HEK293 (cell line): ENCODE data around the gene STK40.

ENCODE experiments used
- BCL11B ChIP-seq: fragments of 450-650 bp; formaldehyde crosslinking; IDR thresholded peaks from 2 replicates; pipeline ENCODE4 v1.5.1; 2016; ENCODE audit warnings: low read depth, missing biosample characterization, missing genetic modification characterization
- IKZF3 ChIP-seq: fragments of 450-650 bp; IDR thresholded peaks from 2 replicates; pipeline ENCODE4 v1.5.0; 2018; ENCODE audit warnings: missing biosample characterization, mild to moderate bottlenecking, missing genetic modification characterization, moderate library complexity
- KLF10 ChIP-seq: fragments of 450-650 bp; IDR thresholded peaks from 2 replicates; pipeline ENCODE4 v1.5.1; 2018; ENCODE audit warnings: missing biosample characterization, mild to moderate bottlenecking, missing genetic modification characterization
- KLF7 ChIP-seq: fragments of 450-650 bp; formaldehyde crosslinking; IDR thresholded peaks from 2 replicates; pipeline ENCODE4 v1.5.1; 2016; ENCODE audit warnings: missing biosample characterization, missing genetic modification characterization, borderline replicate concordance
- ZBTB20 ChIP-seq: fragments of 450-650 bp; formaldehyde crosslinking; IDR thresholded peaks from 2 replicates; pipeline ENCODE4 v1.5.1; 2016; ENCODE audit warnings: missing biosample characterization, missing genetic modification characterization
- ZNF10 ChIP-seq: fragments of 450-650 bp; formaldehyde crosslinking; IDR thresholded peaks from 2 replicates; pipeline ENCODE4 v1.5.1; 2017; ENCODE audit warnings: missing biosample characterization, missing genetic modification characterization
- ZNF132 ChIP-seq: fragments of 450-650 bp; formaldehyde crosslinking; IDR thresholded peaks from 2 replicates; pipeline ENCODE4 v1.5.1; 2017; ENCODE audit warnings: missing biosample characterization, missing genetic modification characterization, borderline replicate concordance
- ZNF416 ChIP-seq: fragments of 450-650 bp; formaldehyde crosslinking; IDR thresholded peaks from 2 replicates; pipeline ENCODE4 v1.5.1; 2016; ENCODE audit warnings: missing biosample characterization, missing genetic modification characterization
- ZNF558 ChIP-seq: fragments of 450-650 bp; formaldehyde crosslinking; IDR thresholded peaks from 2 replicates; pipeline ENCODE4 v1.5.1; 2016; ENCODE audit warnings: missing biosample characterization, missing genetic modification characterization
- ZNF571 ChIP-seq: fragments of 450-650 bp; formaldehyde crosslinking; IDR thresholded peaks from 2 replicates; pipeline ENCODE4 v1.5.0; 2017; ENCODE audit warnings: missing biosample characterization, missing genetic modification characterization
- ZNF629 ChIP-seq: fragments of 450-650 bp; formaldehyde crosslinking; IDR thresholded peaks from 2 replicates; pipeline ENCODE4 v1.5.1; 2017; ENCODE audit warnings: missing biosample characterization, missing genetic modification characterization
- ZNF768 ChIP-seq: fragments of 450-650 bp; formaldehyde crosslinking; IDR thresholded peaks from 2 replicates; pipeline ENCODE4 v1.5.1; 2018; ENCODE audit warnings: missing biosample characterization, mild to moderate bottlenecking, missing genetic modification characterization
- ZNF785 ChIP-seq: fragments of 450-650 bp; formaldehyde crosslinking; IDR thresholded peaks from 2 replicates; pipeline ENCODE4 v1.5.1; 2016; ENCODE audit warnings: missing biosample characterization, missing genetic modification characterization
- TF ChIP-seq, protein P1 (sequence below): fragments of 450-650 bp; formaldehyde crosslinking; IDR thresholded peaks from 2 replicates; pipeline ENCODE4 v1.5.1; 2017; ENCODE audit warnings: missing biosample characterization, missing genetic modification characterization
- TF ChIP-seq, protein P2 (sequence below): fragments of 450-650 bp; formaldehyde crosslinking; IDR thresholded peaks from 2 replicates; pipeline ENCODE4 v1.5.1; 2016; ENCODE audit warnings: missing biosample characterization, missing genetic modification characterization
- TF ChIP-seq, protein P3 (sequence below): IDR thresholded peaks from 2 replicates; pipeline ENCODE4 v1.6.1; 2011; ENCODE audit warnings: mild to moderate bottlenecking, low read depth, low read length, borderline replicate concordance
- TF ChIP-seq, protein P4 (sequence below): fragments of 450-650 bp; formaldehyde crosslinking; IDR thresholded peaks from 2 replicates; pipeline ENCODE4 v1.5.1; 2016; ENCODE audit warnings: missing biosample characterization, missing genetic modification characterization
- TF ChIP-seq, protein P5 (sequence below): fragments of 450-650 bp; formaldehyde crosslinking; IDR thresholded peaks from 2 replicates; pipeline ENCODE4 v1.5.0; 2017; ENCODE audit warnings: missing biosample characterization, missing genetic modification characterization, borderline replicate concordance
- TF ChIP-seq, protein P6 (sequence below): fragments of 450-650 bp; formaldehyde crosslinking; IDR thresholded peaks from 2 replicates; pipeline ENCODE4 v1.5.1; 2017; ENCODE audit warnings: missing biosample characterization, missing genetic modification characterization
- TF ChIP-seq, protein P7 (sequence below): fragments of 450-650 bp; formaldehyde crosslinking; IDR thresholded peaks from 2 replicates; pipeline ENCODE4 v1.5.1; 2017; ENCODE audit warnings: missing biosample characterization, mild to moderate bottlenecking, missing genetic modification characterization, moderate library complexity

STK40 gene

DNA sequence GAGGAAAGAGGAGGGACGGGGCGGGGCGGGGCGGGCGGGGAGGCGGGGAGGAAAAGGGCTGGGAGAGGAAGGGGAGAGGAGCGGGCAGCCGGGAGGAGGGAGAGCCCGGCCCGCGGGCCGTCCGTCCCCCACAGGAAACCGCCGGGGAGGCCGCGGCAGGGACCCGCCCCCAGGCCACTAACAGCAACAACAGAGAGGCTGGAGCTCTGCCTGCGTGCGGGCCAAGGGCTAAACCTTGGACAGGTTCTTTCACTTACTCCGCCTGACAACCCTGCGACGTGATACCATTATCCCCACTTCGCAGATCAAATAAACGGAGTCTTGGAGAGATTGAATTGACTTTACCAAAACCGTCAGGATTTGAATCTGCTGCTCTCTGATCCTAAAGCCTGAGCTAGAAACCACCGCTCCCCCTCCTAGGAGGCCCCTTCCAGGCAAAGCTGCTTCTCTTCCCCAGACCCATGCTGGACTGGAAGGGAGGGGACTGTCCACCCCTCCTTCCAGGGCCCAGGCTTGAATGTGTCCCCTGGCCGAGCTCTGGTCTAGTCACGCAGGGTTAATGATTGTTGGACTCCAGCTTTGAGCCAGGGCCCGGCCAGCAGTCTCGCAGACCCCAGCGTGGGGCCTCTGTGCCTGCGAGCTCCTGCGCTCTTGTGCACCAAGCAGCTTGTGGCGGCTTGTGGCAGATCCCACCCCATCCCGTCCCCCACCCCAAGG, 61.9 kb downstream of the STK40 start, which contains the start of gene EVA1B (continued):
- TF ChIP-seq ZNF571 (tag by site-specific recombination) (no peak), ZNF558 (tag by site-specific recombination) (no peak), ZNF629 (tag by site-specific recombination) (0 out of 2 replicates have a peak, but pooled peaks have one; percentile 13), KLF10 (no peak), ZNF10 (tag by site-specific recombination) (no peak), IKZF3 (tag by site-specific recombination) (no peak), KLF7 (tag by site-specific recombination) (no peak), ZBTB20 (tag by site-specific recombination) (no peak), ZNF768 (tag by site-specific recombination) (0 out of 2 replicates have a peak, but pooled peaks have one; percentile 24), ZNF132 (no peak), ZNF785 (tag by site-specific recombination) (no peak), BCL11B (tag by site-specific recombination) (no peak), ZNF416 (tag by site-specific recombination) (no peak)
- TF ChIP-seq, protein P1, sequence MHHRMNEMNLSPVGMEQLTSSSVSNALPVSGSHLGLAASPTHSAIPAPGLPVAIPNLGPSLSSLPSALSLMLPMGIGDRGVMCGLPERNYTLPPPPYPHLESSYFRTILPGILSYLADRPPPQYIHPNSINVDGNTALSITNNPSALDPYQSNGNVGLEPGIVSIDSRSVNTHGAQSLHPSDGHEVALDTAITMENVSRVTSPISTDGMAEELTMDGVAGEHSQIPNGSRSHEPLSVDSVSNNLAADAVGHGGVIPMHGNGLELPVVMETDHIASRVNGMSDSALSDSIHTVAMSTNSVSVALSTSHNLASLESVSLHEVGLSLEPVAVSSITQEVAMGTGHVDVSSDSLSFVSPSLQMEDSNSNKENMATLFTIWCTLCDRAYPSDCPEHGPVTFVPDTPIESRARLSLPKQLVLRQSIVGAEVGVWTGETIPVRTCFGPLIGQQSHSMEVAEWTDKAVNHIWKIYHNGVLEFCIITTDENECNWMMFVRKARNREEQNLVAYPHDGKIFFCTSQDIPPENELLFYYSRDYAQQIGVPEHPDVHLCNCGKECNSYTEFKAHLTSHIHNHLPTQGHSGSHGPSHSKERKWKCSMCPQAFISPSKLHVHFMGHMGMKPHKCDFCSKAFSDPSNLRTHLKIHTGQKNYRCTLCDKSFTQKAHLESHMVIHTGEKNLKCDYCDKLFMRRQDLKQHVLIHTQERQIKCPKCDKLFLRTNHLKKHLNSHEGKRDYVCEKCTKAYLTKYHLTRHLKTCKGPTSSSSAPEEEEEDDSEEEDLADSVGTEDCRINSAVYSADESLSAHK = peak; percentile 96
- TF ChIP-seq, protein P2, sequence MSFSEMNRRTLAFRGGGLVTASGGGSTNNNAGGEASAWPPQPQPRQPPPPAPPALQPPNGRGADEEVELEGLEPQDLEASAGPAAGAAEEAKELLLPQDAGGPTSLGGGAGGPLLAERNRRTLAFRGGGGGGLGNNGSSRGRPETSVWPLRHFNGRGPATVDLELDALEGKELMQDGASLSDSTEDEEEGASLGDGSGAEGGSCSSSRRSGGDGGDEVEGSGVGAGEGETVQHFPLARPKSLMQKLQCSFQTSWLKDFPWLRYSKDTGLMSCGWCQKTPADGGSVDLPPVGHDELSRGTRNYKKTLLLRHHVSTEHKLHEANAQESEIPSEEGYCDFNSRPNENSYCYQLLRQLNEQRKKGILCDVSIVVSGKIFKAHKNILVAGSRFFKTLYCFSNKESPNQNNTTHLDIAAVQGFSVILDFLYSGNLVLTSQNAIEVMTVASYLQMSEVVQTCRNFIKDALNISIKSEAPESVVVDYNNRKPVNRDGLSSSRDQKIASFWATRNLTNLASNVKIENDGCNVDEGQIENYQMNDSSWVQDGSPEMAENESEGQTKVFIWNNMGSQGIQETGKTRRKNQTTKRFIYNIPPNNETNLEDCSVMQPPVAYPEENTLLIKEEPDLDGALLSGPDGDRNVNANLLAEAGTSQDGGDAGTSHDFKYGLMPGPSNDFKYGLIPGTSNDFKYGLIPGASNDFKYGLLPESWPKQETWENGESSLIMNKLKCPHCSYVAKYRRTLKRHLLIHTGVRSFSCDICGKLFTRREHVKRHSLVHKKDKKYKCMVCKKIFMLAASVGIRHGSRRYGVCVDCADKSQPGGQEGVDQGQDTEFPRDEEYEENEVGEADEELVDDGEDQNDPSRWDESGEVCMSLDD = no peak
- TF ChIP-seq, protein P3, sequence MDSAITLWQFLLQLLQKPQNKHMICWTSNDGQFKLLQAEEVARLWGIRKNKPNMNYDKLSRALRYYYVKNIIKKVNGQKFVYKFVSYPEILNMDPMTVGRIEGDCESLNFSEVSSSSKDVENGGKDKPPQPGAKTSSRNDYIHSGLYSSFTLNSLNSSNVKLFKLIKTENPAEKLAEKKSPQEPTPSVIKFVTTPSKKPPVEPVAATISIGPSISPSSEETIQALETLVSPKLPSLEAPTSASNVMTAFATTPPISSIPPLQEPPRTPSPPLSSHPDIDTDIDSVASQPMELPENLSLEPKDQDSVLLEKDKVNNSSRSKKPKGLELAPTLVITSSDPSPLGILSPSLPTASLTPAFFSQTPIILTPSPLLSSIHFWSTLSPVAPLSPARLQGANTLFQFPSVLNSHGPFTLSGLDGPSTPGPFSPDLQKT = no peak
- TF ChIP-seq, protein P4, sequence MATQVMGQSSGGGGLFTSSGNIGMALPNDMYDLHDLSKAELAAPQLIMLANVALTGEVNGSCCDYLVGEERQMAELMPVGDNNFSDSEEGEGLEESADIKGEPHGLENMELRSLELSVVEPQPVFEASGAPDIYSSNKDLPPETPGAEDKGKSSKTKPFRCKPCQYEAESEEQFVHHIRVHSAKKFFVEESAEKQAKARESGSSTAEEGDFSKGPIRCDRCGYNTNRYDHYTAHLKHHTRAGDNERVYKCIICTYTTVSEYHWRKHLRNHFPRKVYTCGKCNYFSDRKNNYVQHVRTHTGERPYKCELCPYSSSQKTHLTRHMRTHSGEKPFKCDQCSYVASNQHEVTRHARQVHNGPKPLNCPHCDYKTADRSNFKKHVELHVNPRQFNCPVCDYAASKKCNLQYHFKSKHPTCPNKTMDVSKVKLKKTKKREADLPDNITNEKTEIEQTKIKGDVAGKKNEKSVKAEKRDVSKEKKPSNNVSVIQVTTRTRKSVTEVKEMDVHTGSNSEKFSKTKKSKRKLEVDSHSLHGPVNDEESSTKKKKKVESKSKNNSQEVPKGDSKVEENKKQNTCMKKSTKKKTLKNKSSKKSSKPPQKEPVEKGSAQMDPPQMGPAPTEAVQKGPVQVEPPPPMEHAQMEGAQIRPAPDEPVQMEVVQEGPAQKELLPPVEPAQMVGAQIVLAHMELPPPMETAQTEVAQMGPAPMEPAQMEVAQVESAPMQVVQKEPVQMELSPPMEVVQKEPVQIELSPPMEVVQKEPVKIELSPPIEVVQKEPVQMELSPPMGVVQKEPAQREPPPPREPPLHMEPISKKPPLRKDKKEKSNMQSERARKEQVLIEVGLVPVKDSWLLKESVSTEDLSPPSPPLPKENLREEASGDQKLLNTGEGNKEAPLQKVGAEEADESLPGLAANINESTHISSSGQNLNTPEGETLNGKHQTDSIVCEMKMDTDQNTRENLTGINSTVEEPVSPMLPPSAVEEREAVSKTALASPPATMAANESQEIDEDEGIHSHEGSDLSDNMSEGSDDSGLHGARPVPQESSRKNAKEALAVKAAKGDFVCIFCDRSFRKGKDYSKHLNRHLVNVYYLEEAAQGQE (tag by site-specific recombination) = no peak
- TF ChIP-seq, protein P5, sequence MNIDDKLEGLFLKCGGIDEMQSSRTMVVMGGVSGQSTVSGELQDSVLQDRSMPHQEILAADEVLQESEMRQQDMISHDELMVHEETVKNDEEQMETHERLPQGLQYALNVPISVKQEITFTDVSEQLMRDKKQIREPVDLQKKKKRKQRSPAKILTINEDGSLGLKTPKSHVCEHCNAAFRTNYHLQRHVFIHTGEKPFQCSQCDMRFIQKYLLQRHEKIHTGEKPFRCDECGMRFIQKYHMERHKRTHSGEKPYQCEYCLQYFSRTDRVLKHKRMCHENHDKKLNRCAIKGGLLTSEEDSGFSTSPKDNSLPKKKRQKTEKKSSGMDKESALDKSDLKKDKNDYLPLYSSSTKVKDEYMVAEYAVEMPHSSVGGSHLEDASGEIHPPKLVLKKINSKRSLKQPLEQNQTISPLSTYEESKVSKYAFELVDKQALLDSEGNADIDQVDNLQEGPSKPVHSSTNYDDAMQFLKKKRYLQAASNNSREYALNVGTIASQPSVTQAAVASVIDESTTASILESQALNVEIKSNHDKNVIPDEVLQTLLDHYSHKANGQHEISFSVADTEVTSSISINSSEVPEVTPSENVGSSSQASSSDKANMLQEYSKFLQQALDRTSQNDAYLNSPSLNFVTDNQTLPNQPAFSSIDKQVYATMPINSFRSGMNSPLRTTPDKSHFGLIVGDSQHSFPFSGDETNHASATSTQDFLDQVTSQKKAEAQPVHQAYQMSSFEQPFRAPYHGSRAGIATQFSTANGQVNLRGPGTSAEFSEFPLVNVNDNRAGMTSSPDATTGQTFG (tag by site-specific recombination) = no peak
- TF ChIP-seq, protein P6, sequence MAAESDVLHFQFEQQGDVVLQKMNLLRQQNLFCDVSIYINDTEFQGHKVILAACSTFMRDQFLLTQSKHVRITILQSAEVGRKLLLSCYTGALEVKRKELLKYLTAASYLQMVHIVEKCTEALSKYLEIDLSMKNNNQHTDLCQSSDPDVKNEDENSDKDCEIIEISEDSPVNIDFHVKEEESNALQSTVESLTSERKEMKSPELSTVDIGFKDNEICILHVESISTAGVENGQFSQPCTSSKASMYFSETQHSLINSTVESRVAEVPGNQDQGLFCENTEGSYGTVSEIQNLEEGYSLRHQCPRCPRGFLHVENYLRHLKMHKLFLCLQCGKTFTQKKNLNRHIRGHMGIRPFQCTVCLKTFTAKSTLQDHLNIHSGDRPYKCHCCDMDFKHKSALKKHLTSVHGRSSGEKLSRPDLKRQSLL (tag by site-specific recombination) = no peak
- TF ChIP-seq, protein P7, sequence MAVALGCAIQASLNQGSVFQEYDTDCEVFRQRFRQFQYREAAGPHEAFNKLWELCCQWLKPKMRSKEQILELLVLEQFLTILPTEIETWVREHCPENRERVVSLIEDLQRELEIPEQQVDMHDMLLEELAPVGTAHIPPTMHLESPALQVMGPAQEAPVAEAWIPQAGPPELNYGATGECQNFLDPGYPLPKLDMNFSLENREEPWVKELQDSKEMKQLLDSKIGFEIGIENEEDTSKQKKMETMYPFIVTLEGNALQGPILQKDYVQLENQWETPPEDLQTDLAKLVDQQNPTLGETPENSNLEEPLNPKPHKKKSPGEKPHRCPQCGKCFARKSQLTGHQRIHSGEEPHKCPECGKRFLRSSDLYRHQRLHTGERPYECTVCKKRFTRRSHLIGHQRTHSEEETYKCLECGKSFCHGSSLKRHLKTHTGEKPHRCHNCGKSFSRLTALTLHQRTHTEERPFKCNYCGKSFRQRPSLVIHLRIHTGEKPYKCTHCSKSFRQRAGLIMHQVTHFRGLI (tag by site-specific recombination) = no peak
- TF ChIP-seq, all 188 proteins: peak for 11
